Measurements from ENCODE around the gene FGFRL1.

The FGFRL1 gene

GRCh38 chr4:1053080-1053661 lies 41.7 kb downstream of the FGFRL1 start:
- TF ChIP-seq POLR2AphosphoS5 (IDR thresholded peaks at IDR 0.05; ENCODE audit: low read depth, low read length) = no peak
- no peak for TF ChIP-seq SIN3A (IDR thresholded peaks at IDR 0.05; ENCODE audit: borderline replicate concordance, insufficient read depth, low read length)
- TF ChIP-seq, protein P1, sequence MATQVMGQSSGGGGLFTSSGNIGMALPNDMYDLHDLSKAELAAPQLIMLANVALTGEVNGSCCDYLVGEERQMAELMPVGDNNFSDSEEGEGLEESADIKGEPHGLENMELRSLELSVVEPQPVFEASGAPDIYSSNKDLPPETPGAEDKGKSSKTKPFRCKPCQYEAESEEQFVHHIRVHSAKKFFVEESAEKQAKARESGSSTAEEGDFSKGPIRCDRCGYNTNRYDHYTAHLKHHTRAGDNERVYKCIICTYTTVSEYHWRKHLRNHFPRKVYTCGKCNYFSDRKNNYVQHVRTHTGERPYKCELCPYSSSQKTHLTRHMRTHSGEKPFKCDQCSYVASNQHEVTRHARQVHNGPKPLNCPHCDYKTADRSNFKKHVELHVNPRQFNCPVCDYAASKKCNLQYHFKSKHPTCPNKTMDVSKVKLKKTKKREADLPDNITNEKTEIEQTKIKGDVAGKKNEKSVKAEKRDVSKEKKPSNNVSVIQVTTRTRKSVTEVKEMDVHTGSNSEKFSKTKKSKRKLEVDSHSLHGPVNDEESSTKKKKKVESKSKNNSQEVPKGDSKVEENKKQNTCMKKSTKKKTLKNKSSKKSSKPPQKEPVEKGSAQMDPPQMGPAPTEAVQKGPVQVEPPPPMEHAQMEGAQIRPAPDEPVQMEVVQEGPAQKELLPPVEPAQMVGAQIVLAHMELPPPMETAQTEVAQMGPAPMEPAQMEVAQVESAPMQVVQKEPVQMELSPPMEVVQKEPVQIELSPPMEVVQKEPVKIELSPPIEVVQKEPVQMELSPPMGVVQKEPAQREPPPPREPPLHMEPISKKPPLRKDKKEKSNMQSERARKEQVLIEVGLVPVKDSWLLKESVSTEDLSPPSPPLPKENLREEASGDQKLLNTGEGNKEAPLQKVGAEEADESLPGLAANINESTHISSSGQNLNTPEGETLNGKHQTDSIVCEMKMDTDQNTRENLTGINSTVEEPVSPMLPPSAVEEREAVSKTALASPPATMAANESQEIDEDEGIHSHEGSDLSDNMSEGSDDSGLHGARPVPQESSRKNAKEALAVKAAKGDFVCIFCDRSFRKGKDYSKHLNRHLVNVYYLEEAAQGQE (IDR thresholded peaks at IDR 0.05; ENCODE audit: insufficient read depth in 1 of 2, low read depth in 2 of 2, low read length in 2 of 2) = no peak
- TF ChIP-seq TAF1 (IDR thresholded peaks at IDR 0.05; ENCODE audit: borderline replicate concordance, insufficient read depth, low read length) = no peak
- TF ChIP-seq FOXP2 (optimal IDR thresholded peaks at IDR 0.05; ENCODE audit: borderline replicate concordance, extremely low read depth, extremely low read length, insufficient read depth) = no peak

DNA sequence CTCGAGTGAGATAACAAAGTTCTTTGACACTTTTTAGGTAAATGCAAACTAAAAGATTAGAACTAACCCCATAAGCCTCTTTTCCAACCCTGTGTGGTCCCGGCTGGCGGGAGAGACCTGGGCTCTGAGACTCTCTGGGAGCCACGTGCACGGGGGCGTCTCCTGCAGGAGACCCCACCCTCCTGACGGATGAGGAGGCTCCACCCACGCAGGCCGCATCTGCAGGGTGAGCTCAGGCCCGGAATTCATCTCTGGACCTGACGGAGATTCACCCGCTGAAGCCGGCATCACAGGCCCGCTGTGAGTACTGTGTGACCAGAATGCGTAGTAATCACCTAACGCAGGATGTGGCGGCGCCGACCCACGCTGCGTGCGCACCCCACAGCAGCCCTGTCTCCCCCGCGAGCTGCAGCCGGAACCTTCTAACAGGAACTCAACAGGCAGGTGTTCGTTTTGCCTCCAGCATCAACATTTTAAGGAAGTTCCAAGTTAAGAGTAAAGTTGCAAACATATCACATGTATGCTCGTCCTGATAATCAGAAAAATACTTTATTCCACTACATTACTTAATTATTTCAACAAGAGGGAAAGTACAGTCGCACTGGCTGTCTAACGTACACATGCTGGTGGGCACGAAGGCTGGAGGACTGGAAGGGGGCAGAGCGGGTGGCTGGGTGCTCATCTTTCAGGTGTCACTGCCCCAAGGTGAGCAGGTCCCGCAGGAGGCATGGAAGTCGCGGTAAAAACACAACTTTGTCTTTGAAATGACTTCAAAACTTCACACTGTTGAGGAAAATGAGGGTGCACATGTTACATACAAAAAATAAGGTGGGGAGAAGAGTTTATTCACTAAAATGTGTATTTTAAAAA lies 44.5 kb downstream of the FGFRL1 start:
- no peak for TF ChIP-seq TAF1 (IDR thresholded peaks at IDR 0.05; ENCODE audit: borderline replicate concordance, insufficient read depth, low read length)
- TF ChIP-seq SIN3A (IDR thresholded peaks at IDR 0.05; ENCODE audit: borderline replicate concordance, insufficient read depth, low read length) = no peak
- TF ChIP-seq, protein P1 (IDR thresholded peaks at IDR 0.05; ENCODE audit: insufficient read depth in 1 of 2, low read depth in 2 of 2, low read length in 2 of 2) = no peak
- TF ChIP-seq FOXP2 (optimal IDR thresholded peaks at IDR 0.05; ENCODE audit: borderline replicate concordance, extremely low read depth, extremely low read length, insufficient read depth) = no peak
- no peak for TF ChIP-seq POLR2AphosphoS5 (IDR thresholded peaks at IDR 0.05; ENCODE audit: low read depth, low read length)

- TF ChIP-seq TAF1 (IDR thresholded peaks at IDR 0.05; ENCODE audit: borderline replicate concordance, insufficient read depth, low read length) = no peak
- no peak for TF ChIP-seq SIN3A (IDR thresholded peaks at IDR 0.05; ENCODE audit: borderline replicate concordance, insufficient read depth, low read length)
- TF ChIP-seq, protein P1 (IDR thresholded peaks at IDR 0.05; ENCODE audit: insufficient read depth in 1 of 2, low read depth in 2 of 2, low read length in 2 of 2) = no peak
Observed at GRCh38 chr4:1056671-1057402, 45.4 kb downstream of the FGFRL1 start.

DNA sequence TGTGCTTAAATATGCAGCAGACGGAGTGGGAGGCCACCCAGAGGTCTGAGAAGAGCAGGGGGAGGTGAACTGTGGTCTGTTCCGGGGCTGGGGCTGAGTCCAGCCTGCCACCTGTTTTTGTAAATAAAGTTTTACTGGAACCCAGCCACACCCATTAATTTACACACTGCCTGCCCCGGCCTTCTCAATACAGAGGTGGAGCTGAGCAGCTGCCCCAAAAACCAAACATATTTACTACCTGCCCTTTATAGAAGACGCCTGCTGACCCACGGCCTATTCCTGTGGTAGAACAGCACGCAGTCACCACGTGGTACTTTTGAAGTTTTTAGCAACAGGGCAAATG lies 45.9 kb downstream of the FGFRL1 start:
- TF ChIP-seq POLR2AphosphoS5 (IDR thresholded peaks at IDR 0.05; ENCODE audit: low read depth, low read length) = no peak
- TF ChIP-seq SIN3A (IDR thresholded peaks at IDR 0.05; ENCODE audit: borderline replicate concordance, insufficient read depth, low read length) = no peak
- no peak for TF ChIP-seq FOXP2 (optimal IDR thresholded peaks at IDR 0.05; ENCODE audit: borderline replicate concordance, extremely low read depth, extremely low read length, insufficient read depth)
- TF ChIP-seq, protein P1 (IDR thresholded peaks at IDR 0.05; ENCODE audit: insufficient read depth in 1 of 2, low read depth in 2 of 2, low read length in 2 of 2) = no peak
- no peak for TF ChIP-seq TAF1 (IDR thresholded peaks at IDR 0.05; ENCODE audit: borderline replicate concordance, insufficient read depth, low read length)
